NOMO-1 (cell line): ENCODE results near the gene ARMCX5.

ENCODE experiments used
- DNase-seq, 2 experiments: peaks; one replicate each; lab custom pipeline; 2025; ENCODE audit not compliant: unreplicated experiment in 2 of 2; lab: John Stamatoyannopoulos, UW

Gene ARMCX5

DNA sequence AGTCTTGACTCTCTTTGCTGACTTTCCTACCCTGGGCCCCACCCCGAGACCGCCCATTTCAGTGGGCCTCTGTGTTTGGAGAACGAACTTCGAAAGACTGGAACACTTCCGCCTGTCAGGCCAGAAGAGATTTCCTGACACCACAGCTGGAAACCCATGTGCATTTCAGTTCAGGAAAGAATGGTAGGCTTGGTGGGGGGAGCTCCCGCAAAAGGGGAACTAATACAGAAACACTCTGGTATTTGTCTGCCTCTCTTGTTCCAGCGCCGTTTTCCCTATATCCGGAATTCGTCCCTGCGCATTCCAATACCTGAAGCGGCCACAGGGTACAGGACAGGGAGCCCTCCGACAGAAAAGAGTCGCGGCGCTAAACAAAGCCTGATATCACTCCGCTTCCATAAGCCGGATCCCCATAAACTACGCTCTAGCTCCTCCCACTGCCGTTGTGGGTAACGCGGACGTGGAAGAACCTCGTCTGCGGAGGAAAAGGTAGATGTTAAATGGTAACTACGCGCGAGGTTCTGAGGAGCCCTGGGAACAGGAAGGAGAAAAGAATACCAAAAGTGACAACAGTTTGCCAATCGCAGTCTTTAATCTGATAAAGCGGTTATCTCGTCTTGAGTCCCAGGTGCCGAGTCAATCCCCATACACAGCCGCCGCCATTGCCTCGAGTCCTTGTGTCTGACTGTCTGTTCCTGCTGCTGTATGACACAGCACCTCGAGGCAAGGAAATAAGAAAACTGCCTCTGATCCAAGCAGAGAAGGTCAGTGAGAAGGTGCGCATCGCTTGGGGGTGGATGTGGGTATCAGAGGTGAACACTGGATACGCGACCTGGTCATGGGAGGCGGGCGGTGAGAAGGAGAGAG is at the start of gene ARMCX5:
Gene ARMCX5, plus strand, starts transcription at position 432 of the 867 bp plus-strand sequence. CDS start 2,627 bp downstream, outside the sequence.
- DNase-seq, result peak; percentile 50 to 80

DNA sequence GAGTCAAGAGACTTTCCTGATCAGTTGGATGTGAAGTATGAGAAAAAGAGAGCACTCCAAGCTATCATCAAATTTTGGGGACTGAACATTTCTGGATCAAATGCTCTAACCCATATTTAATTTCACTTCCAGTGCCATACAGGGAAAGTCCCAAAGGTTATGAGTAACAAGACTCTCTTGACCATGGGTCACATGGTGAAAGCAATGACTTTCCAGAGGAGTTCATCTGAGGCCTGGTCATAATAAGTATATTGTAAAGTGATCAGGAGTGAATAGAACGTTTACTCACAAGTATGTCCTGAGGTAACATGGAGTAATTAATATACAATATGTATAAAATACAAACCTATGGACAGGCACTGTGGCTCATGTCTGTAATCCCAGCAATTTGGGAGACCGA is 40.7 kb upstream of the ARMCX5 start:
- DNase-seq, result no peak

DNA sequence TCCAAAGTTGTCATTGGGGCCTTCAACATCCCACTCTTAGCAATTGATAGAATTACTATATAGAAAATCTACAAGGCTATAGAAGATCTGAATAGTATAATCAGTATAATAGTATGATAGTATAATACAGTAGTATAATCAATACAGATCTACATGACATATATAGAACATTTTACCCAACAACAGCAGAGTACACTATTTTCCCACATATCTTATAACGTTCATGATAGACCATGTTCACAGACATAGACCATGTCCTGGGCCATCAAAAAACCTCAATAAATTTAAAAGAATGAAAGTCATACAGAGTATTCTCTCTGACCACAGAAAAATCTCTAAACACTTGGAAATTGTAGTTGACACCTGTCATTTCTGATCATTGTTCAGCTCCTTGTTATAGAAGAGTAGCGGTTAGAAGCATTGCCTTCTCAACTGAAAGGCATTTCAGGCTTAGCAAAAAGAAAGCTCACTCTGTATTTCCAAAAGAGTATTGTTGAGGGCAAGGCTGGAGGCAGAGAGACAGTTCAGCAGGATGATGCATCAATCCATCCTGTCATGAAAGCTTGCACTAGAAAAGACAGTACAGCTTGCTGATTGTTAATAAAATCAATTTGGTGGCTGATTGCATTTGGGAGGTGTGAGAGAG is 38.8 kb upstream of the ARMCX5 start:
- DNase-seq, result no peak

DNA sequence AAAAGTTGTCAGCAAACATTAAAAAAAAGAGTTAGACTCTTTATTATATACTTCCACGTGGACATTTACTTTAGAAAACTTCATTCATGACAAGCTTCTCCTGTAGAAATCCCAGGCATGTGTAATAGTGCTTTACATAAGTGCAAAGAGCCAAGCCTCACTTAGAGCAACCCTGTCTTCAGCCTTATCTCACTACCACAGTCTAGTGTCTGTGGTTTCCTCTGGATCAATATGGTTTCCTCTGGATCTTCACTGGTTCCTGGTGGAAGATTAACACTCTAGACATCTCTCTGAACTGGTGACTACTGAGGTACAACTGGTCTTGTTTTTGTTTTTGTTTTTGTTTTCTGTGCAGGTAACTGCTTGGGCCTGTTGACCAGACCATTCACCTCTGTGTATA is 18.4 kb upstream of the ARMCX5 start:
- DNase-seq, result no peak

DNA sequence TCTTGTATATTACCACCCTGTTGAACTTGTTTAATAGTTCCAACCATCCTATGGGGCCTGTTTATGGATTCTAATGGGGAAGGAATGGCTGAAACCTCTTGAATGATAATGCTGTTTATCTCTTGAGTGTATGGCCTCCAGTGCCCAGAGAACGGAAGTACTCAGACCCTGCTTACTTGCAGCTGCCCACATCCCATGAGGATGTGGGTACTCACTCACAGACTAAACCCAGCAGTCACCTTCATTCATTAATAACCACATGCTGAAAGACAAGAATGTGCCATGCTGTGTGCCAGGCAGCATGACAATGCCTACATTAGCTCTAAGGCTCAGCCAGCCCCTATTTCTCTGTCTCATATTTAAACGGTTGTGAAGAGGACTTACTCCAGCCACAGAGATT is 5.9 kb upstream of the ARMCX5 start:
- no peak for DNase-seq

DNA sequence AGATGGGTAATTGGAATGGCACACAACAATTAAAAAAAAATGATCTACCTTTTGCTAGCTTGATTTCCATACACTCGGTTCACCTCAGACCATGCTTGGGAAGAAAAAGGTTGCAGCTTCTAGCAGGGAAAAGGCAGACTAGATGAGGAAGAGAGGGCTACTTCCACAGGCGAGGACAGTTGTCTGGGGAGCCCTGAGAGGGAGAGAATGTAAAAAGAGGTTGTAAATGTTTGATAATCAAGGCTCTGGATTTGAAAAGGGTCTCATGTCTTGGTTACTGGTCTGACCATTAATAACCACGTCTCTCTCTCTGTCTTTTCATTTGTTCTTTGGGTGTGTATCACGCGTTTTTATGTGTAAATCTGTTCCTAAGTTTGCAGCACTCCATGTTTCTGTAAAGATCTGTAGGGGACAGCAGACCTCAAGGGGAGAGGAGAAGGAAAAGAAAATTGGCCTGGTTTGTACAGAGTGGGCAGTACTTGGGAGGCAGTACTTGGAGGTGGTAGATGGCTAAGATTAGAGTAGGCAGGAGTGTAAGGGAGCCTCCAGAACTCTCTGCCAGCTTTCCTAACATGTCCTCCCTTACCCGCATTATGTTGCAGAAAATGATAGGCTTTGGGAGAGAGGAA is 750 bp downstream of the ARMCX5 start:
- peak in 1 of 2 experiments; percentile 25 for DNase-seq

DNA sequence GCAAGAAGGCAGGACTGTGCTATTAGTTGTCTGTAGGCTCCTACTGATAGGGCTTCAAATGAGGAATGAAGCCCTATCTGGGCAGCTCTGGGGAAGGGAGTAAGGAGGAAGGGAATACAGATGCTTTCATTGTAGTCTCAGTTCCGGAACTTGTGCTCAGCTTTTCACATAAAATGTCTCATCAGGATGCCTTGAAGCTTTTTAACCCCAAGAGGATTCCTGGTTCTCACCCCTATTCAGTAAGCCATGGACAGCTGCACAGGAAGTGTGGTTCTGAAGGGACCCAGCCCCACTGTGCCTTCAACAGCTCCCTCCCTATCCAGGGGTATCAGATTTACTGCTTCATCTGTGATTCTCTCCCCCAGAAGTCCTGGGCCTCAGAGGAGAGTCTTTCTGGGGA is 5.0 kb downstream of the ARMCX5 start:
- DNase-seq, result no peak

DNA sequence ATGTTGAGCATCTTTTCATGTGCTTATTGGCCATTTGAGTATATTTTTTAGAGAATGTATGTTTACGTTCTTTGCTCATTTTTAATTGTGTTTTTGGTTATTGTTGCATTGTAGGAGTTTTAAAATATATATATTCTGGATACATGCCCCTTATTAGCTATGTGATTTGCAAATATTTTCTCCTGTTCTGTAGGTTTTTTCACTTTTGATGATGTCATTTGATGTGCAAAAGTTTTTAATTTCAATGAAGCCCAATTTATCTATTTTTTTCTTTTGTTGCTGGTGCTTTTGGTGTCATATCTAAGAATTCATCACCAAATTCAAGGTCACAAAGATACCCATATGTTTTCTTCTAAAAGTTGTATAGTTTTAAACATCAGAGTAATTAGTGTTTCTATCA is 6.8 kb downstream of the ARMCX5 start:
- no peak for DNase-seq

DNA sequence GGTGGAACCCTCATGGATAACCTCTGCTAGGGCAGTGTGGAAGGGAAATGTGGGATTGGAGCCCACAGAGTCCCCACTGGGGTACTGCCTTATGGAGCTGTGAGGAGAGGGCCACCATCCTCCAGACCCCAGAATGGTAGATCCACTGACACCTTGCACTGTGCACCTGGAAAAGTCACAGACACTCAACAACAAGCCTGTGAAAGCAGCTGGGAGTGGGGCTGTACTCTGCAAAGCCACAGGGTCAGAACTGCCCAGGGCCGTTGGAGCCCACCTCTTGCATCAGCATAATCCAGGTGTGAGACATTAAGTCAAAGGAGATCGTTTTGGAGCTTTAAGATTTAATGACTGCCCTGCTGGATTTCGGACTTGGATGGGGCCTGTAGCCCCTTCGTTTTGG is 11.6 kb downstream of the ARMCX5 start:
- DNase-seq, result no peak

DNA sequence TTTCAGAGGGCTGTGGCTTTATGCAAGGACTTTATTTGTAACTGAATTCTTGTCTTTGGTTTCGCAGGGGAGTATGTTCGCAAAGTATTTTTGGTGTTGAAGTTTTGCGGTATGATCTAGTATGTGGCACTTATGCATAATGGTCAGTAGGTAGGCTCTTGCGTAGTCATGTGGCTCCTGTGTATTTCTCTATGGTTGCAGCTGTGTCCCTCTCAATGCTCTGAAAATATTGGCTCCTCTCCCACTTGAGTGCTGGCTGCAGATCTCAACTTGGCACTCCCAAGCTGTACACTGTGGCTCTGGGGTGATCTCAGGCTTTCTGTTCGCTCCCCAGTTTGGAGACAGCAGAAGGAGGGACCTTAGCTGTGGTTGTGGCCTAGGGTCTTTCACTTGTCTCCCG is 24.8 kb downstream of the ARMCX5 start:
- DNase-seq, result no peak

DNA sequence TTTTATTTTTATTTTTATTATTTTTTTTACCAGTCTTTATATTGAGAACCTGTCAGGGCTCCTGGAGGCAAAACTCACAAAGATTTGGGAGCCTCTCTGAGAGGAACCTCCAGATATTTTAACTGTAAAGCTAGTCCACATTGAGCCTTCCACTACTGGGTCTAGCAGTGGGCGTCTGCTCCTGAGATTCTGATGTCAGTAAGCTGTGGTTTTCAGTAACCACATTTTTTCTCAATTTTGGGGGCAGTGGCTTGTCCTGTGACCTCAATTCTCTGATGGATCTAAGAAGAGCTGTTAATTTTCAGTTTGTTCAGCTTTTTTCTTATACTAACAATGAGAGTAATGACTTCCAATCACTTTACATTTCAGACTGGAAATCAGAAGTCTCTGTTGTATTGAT is 28.3 kb downstream of the ARMCX5 start:
- no peak for DNase-seq

DNA sequence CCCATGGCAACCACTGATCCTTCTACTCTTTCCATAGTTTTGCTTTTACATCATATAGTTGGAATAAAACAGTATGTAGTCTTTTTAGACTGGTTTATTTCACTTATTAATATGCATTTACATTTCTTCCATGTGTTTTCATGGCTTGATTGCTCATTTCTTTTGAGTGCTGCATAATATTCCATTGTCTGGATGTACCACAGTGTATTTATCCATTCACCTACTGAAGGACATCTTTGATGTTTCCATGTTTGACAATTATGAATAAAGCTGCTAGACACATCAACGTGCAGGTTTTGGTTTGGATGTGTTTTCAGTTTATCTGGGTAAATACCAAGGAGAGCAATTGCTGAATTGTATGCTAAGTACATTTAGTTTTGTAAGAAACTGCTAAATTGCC is 38.2 kb downstream of the ARMCX5 start:
- no peak for DNase-seq

DNA sequence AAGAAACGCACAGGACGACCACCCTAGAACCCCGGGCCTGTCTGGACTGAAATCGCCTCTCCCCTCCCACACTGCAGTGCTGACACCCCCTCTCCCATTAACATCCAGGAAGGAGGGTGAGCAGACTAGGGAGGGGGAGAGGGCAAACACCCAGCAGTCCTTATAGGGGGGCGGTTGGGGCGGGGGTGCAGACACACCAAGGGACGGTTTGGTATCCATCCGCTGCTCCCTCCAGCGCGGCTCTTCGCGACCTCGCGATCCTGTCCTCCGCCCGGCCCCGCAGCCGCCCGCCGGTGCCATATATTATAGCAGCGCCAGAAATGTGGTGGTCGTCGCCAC is 51.6 kb downstream of the ARMCX5 start:
- no peak for DNase-seq

DNA sequence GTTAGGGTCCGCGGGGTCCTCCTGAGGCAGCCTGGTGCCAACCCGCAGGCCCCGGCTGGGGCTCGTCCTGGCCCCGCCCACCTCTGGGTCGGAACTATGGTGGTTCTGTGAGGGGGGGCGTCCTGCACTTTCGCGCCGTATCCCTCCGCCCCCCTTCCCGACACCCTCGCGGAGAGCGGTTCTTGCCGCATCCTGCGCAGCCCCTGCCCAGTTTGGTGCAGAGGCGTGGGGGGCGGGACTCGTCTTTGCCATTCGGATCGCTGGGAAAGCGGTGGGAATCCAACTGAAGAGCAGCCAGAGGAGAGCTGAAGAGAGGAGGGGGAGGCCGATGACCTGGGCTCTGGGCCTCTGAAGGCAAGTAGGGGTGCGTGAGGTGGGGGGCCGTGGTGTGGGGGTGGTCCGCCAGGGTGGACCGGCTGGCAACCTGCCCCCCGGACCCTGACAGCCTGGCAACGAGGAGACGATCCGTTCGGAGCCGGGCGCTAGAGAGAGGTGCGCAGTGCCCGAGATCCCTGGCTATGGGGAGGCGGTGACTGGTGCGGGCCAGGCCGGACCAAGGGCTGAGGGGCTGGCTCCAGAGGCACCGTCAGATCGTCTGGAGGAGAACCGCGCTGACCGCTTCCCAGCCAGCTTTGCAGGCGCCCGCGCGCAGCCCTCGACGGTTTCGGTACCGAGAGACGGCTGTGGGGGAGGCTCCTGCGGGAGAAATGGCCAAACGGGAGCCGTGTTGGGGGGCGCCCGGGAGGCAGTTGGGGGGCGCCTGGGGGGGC is 52.1 kb downstream of the ARMCX5 start, which contains the start of gene GPRASP1:
Gene GPRASP1, plus strand, starts transcription at position 242 of the 770 bp plus-strand sequence. CDS start 2,431 bp downstream, outside the sequence.
- DNase-seq, result no peak

DNA sequence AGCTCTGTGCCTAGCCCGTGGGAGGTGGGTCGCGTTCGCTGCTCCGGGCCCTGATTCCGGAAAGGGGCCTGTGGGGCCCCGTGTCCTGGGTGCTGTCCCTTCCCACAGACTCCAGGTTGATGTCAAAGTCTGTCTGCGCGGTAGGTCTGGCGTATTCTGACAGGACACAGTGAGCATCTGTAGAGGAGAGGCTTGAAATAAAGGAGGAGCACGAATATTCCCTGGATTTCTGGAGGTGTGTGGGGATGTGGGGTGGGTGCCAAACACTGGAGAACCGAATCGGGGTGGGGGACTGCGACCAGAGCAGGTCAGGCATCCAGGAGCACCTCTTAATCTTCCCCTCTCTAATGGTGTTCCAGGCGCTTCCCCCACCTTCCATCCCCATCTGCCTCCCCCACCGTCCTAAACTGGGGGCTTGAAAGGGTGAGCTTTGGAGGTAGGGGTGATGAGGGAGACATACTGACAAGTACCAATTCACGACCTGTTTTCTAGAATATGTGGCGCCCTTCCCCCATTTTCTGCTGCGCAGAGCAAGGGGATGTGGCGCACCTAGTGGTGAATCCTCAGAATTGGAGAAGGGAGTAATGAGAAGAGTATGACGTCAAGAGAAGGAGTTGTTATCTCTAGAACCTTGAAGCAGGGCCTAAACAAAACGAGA is 52.8 kb downstream of the ARMCX5 start:
- no peak for DNase-seq
